B cell (primary cell): ENCODE results near the gene FIBIN. TPM values are rescaled to one million over a fixed set of nuclear protein-coding genes. Genes with fewer than 3 reads are reported as not detected.

ENCODE experiments used
- ATAC-seq: fragments of 200-7000 bp; cut with Tn5 transposase; one replicate; pipeline ENCODE4 v1.10.0; 2021; ENCODE audit warnings: low read depth, mild to moderate bottlenecking, moderate number of reproducible peaks, moderate library complexity
- CTCF ChIA-PET: fragments of 350-600 bp; sonication (Branson Sonifier 250); formaldehyde crosslinking; loops from one replicate; lab custom pipeline; 2021; ENCODE audit warnings: antibody characterized with exemption, inconsistent platforms; lab: Charles Lee
- POLR2A ChIA-PET: fragments of 350-600 bp; sonication (Branson Sonifier 250); formaldehyde crosslinking; loops from one replicate; lab custom pipeline; 2021; ENCODE audit warnings: antibody characterized with exemption; lab: Charles Lee
- DNase-seq: peaks from one replicate; pipeline ENCODE4 v3.0.0; 2013
- H2AFZ ChIP-seq: 2 replicates; pipeline ENCODE4 v1.6.1; 2012; ENCODE audit warnings: mild to moderate bottlenecking, low read depth, low read length; ENCODE audit not compliant: insufficient read depth, poor library complexity, severe bottlenecking
- H3K27ac ChIP-seq, 2 donors: 1 replicate in 1 of 2; 2 replicates in 1 of 2; pipeline ENCODE4 v1.5.1; 2012 to 2013; ENCODE audit warnings: low read length in 2 of 2, mild to moderate bottlenecking in 2 of 2, moderate library complexity in 1 of 2
- H3K27me3 ChIP-seq, 4 experiments: fragments of 200-600 bp in 1 of 4; sonication (generic) in 1 of 4; replicated peaks in 1 of 4; 1 replicate in 2 of 4; 2 replicates in 2 of 4; pipeline versions ENCODE4 v1.6.1 to v1.7.0; 2013 to 2016; ENCODE audit warnings: low read length in 3 of 4, mild to moderate bottlenecking in 2 of 4, mixed read lengths in 1 of 4, moderate library complexity in 1 of 4; ENCODE audit not compliant: insufficient read depth in 4 of 4, control insufficient read depth in 3 of 4; ENCODE audit errors: control extremely low read depth in 1 of 4
- H3K36me3 ChIP-seq, 2 experiments: replicated peaks in 1 of 2; 1 replicate in 1 of 2; 2 replicates in 1 of 2; pipeline versions ENCODE4 v1.6.1 to v1.7.1; 2013; ENCODE audit warnings: low read length in 1 of 2; ENCODE audit not compliant: insufficient read depth in 2 of 2, control insufficient read depth in 1 of 2; ENCODE audit errors: control extremely low read depth in 1 of 2, extremely low read depth in 1 of 2
- H3K4me1 ChIP-seq, 2 donors: fragments of 200-600 bp in 1 of 2; sonication (generic) in 1 of 2; 1 replicate in 1 of 2; 2 replicates in 1 of 2; pipeline versions ENCODE4 v1.5.1 to v1.6.1; 2013 to 2017; ENCODE audit warnings: low read length in 2 of 2; ENCODE audit not compliant: control insufficient read depth in 2 of 2, insufficient read depth in 2 of 2
- H3K4me2 ChIP-seq: replicated peaks from 2 replicates; pipeline ENCODE3; 2012; ENCODE audit warnings: mild to moderate bottlenecking, low read depth, low read length; ENCODE audit not compliant: poor library complexity, severe bottlenecking
- H3K4me3 ChIP-seq, 5 experiments: fragments of 200-600 bp in 1 of 5; sonication (generic) in 1 of 5; 1 replicate in 3 of 5; 2 replicates in 2 of 5; pipeline versions ENCODE4 v1.5.1 to v1.7.0; 2011 to 2016; ENCODE audit warnings: low read length in 4 of 5, mild to moderate bottlenecking in 4 of 5, low read depth in 2 of 5, control low read depth in 1 of 5, moderate library complexity in 1 of 5; ENCODE audit not compliant: insufficient read depth in 1 of 5; ENCODE audit errors: control extremely low read depth in 1 of 5, extremely low read depth in 1 of 5
- H3K79me2 ChIP-seq: fragments of 200-600 bp; sonication (generic); one replicate; pipeline ENCODE4 v1.6.0; 2016; ENCODE audit warnings: low read length; ENCODE audit not compliant: control insufficient read depth, insufficient read depth
- H3K9ac ChIP-seq: fragments of 200-600 bp; sonication (generic); 2 replicates; pipeline ENCODE4 v1.6.1; 2017; ENCODE audit warnings: mild to moderate bottlenecking, low read length, moderate library complexity
- H3K9me3 ChIP-seq, 3 donors: one replicate each; pipeline versions ENCODE4 v1.6.1 to v1.7.1; 2013; ENCODE audit warnings: low read length in 2 of 3; ENCODE audit not compliant: control insufficient read depth in 2 of 3, insufficient read depth in 1 of 3; ENCODE audit errors: control extremely low read depth in 1 of 3
- H4K20me1 ChIP-seq: 2 replicates; pipeline ENCODE4 v1.6.0; 2012; ENCODE audit warnings: mild to moderate bottlenecking, low read length; ENCODE audit not compliant: insufficient read depth, control insufficient read depth, poor library complexity, severe bottlenecking
- H3K27ac Mint-ChIP-seq: one replicate; pipeline ENCODE4 v1.8.0; 2021; ENCODE audit warnings: mixed read lengths
- H3K27me3 Mint-ChIP-seq: one replicate; pipeline ENCODE4 v1.8.0; 2021; ENCODE audit warnings: mixed read lengths
- H3K4me1 Mint-ChIP-seq: one replicate; pipeline ENCODE4 v1.8.0; 2021; ENCODE audit warnings: mixed read lengths
- H3K4me3 Mint-ChIP-seq: one replicate; pipeline ENCODE4 v1.8.0; 2021; ENCODE audit warnings: mixed read lengths
- H3K9me3 Mint-ChIP-seq: one replicate; pipeline ENCODE4 v1.8.0; 2022; ENCODE audit warnings: mixed read lengths; ENCODE audit not compliant: insufficient read depth
- EZH2 ChIP-seq: IDR thresholded peaks from 2 replicates; pipeline ENCODE4 v1.6.1; 2012; ENCODE audit warnings: borderline replicate concordance, low read depth, mild to moderate bottlenecking, moderate library complexity, low read length; ENCODE audit not compliant: insufficient read depth, poor library complexity, severe bottlenecking
- WGBS: methylation state at CpG from one replicate; pipeline ENCODE4 v1.1.5; 2013; ENCODE audit warnings: missing lambda C conversion rate; ENCODE audit not compliant: insufficient coverage; 5-methylcytosine and 5-hydroxymethylcytosine counted together
- intact Hi-C: fragments of 100-400 bp; cut with micrococcal nuclease; formaldehyde crosslinking; loops from one replicate; pipeline ENCODE4 v1.10.0; 2022
- polyA plus RNA-seq: library from polyadenylated mRNA; depleted of rRNA; stranded (reverse); fragments of >200 nt; gene quantifications from 2 replicates; pipeline ENCODE4 v1.2.3, GENCODE V29; 2012
- total RNA-seq, 2 donors: library from RNA; stranded (reverse); fragments of 120-200 nt in 1 of 2; gene quantifications; 1 replicate in 1 of 2; 2 replicates in 1 of 2; pipeline versions ENCODE4 v1.2.3 to v1.2.4, GENCODE V29; 2013 to 2022
- TF ChIP-seq, protein P1 (sequence below): fragments of 200-600 bp; IDR thresholded peaks from one replicate; pipeline ENCODE4 v1.8.0; 2022; ENCODE audit warnings: antibody characterized with exemption, mild to moderate bottlenecking

FIBIN gene
- total and polyA plus RNA-seq, 2 donors (not counting 1 experiment from before 2014, with no cell fraction given) = not detected

DNA sequence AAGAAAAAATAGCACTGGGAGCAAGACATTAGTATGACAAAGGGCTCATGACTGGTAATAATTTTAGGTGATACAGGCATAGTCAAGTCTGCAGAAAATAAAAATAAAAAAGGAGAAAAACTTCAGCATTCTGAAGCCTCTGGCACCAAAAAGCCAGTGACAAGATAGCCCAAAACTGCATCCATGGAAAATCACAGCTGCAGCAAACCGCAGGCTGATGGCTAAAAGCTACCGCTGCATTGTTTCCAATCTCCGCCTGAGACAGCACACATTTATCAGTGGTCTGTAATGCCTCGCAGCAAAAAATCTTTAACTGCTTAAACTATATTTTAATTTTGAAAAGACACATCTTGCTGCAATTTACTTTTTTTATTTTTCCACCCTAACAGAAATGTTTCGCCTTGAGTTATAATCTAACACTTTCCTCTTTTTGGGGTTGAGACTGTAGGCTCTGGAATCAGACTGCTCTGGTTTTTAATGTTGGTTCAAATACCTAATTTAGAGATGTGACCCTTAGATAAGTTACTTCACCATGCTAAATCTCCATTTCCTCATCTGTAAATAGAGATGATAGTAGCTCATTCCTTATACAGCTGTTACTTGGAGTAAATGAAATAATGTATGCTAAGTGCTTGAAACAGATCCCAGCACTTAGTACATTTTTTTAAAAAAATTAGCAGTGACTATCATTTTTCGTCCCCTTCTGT, 42.0 kb upstream of the FIBIN start:
- ChIA-PET POLR2A (no interaction called here), CTCF (no interaction called here)
- Histone ChIP-seq H3K9me3 (peaks cover 0 to 4% (median 0%) of the 10 kb centered on the region in 3 donors), H3K4me1 (no peaks in the 10 kb centered on the region), H2AFZ (no peak overlapping the region), H3K9ac (no peak overlapping the region), H4K20me1 (no peaks in the 10 kb centered on the region), H3K27me3 (no peaks in the 10 kb centered on the region), H3K4me3 (no peak overlapping the region), H3K4me2 (no peak overlapping the region), H3K36me3 (no peaks in the 10 kb centered on the region), H3K79me2 (no peaks in the 10 kb centered on the region), H3K27ac (no peak overlapping the region)
- H3K4me3 Mint-ChIP-seq = no peak overlapping the region
- no peaks in the 10 kb centered on the region for H3K9me3 Mint-ChIP-seq
- no peak for ATAC-seq
- H3K27ac Mint-ChIP-seq = no peak overlapping the region
- 84% methylated on average over 4 of the region's 6 CpGs for WGBS
- intact Hi-C loops = no loop called here
- no peak for DNase-seq
- H3K4me1 Mint-ChIP-seq = no peaks in the 10 kb centered on the region
- TF ChIP-seq, protein P1, sequence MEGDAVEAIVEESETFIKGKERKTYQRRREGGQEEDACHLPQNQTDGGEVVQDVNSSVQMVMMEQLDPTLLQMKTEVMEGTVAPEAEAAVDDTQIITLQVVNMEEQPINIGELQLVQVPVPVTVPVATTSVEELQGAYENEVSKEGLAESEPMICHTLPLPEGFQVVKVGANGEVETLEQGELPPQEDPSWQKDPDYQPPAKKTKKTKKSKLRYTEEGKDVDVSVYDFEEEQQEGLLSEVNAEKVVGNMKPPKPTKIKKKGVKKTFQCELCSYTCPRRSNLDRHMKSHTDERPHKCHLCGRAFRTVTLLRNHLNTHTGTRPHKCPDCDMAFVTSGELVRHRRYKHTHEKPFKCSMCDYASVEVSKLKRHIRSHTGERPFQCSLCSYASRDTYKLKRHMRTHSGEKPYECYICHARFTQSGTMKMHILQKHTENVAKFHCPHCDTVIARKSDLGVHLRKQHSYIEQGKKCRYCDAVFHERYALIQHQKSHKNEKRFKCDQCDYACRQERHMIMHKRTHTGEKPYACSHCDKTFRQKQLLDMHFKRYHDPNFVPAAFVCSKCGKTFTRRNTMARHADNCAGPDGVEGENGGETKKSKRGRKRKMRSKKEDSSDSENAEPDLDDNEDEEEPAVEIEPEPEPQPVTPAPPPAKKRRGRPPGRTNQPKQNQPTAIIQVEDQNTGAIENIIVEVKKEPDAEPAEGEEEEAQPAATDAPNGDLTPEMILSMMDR = no peak
- no peak for TF ChIP-seq EZH2
- no peaks in the 10 kb centered on the region for H3K27me3 Mint-ChIP-seq

DNA sequence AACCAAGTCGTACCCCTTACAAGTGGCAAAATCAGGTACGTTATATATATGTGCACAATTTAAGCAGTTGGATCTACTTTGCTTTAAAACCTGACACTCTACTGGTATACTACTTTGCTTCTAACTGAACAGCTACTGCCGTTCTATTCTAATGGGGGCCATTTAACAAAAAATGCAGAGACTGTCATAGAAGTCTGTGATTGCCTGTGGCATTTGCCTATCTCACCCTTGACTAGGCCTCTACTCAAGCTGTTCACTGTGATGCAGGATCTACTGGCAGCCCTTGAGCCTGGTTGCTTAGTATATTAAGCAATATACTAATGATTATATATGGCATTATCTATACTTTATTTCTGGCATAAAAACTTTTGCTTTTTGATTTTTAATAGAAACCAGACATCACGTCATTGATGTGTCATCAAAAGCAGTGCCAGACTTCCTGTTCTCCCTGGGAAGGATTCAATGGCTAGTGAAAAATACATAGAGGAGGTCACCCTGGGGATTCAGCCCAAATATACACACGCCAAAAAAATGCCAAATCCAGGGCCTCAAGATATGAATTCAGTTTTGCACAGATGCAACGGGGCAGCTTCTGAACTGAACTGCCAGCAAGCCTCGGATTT, 40.0 kb upstream of the FIBIN start:
- WGBS = 82% methylated on average over 4 of the region's 7 CpGs
- H4K20me1 ChIP-seq = no peaks in the 10 kb centered on the region
- Mint-ChIP-seq H3K9me3 (no peaks in the 10 kb centered on the region), H3K27ac (no peak overlapping the region), H3K4me1 (no peaks in the 10 kb centered on the region), H3K4me3 (no peak overlapping the region), H3K27me3 (no peaks in the 10 kb centered on the region)
- H2AFZ ChIP-seq = no peak overlapping the region
- H3K4me3 ChIP-seq = no peak overlapping the region
- ATAC-seq = no peak
- H3K27me3 ChIP-seq = no peaks in the 10 kb centered on the region
- TF ChIP-seq, protein P1 = no peak
- TF ChIP-seq EZH2 = no peak
- DNase-seq = no peak
- H3K4me1 ChIP-seq = no peaks in the 10 kb centered on the region
- H3K9ac ChIP-seq = no peak overlapping the region
- H3K4me2 ChIP-seq = no peak overlapping the region
- no peak overlapping the region for H3K27ac ChIP-seq
- no peaks in the 10 kb centered on the region for H3K36me3 ChIP-seq
- peaks cover 0 to 4% (median 0%) of the 10 kb centered on the region in 3 donors for H3K9me3 ChIP-seq
- CTCF ChIA-PET = no interaction called here
- H3K79me2 ChIP-seq = no peaks in the 10 kb centered on the region
- intact Hi-C loops = no loop called here
- POLR2A ChIA-PET = no interaction called here
